Large intestine (tissue), 3 donors: ENCODE results near the gene ITGA1. TPM values are rescaled to one million over a fixed set of nuclear protein-coding genes. Genes with fewer than 3 reads are reported as not detected.
"Not testable (repeated sequence)": the region's sequence is repeated elsewhere in the genome, so short reads cannot be mapped to it uniquely, and the experiment has no call there.

Experiments used
- DNase-seq, 2 donors: peaks; one replicate each; pipeline versions ENCODE4 v3.0.0 to v3.0.0-alpha.2; 2013
- H3K27ac ChIP-seq: one replicate; pipeline ENCODE4 v1.5.1; 2013; ENCODE audit warnings: low read length
- H3K27me3 ChIP-seq: 2 replicates; pipeline ENCODE4 v1.6.1; 2013; ENCODE audit warnings: low read length; ENCODE audit not compliant: control insufficient read depth, insufficient read depth
- H3K36me3 ChIP-seq: 2 replicates; pipeline ENCODE4 v1.6.1; 2013; ENCODE audit warnings: low read length; ENCODE audit not compliant: control insufficient read depth, insufficient read depth
- H3K4me1 ChIP-seq: one replicate; pipeline ENCODE4 v1.6.1; 2013; ENCODE audit warnings: low read length; ENCODE audit not compliant: control insufficient read depth, insufficient read depth
- H3K4me3 ChIP-seq: one replicate; pipeline ENCODE4 v1.5.1; 2013; ENCODE audit warnings: low read length
- H3K9me3 ChIP-seq: one replicate; pipeline ENCODE4 v1.6.1; 2013; ENCODE audit warnings: mild to moderate bottlenecking, low read depth, low read length, moderate library complexity; ENCODE audit not compliant: control insufficient read depth
- WGBS: methylation state at CpG from one replicate; pipeline ENCODE4 v1.1.5; 2013; ENCODE audit warnings: low lambda C conversion rate; ENCODE audit not compliant: insufficient coverage; 5-methylcytosine and 5-hydroxymethylcytosine counted together
- polyA plus RNA-seq: library from polyadenylated mRNA; unstranded; fragments of 120-200 nt; gene quantifications from one replicate; pipeline ENCODE4 v1.2.1, GENCODE V29; 2013

The ITGA1 gene
- polyA plus RNA-seq, 1 donor = 30.8 TPM

DNA sequence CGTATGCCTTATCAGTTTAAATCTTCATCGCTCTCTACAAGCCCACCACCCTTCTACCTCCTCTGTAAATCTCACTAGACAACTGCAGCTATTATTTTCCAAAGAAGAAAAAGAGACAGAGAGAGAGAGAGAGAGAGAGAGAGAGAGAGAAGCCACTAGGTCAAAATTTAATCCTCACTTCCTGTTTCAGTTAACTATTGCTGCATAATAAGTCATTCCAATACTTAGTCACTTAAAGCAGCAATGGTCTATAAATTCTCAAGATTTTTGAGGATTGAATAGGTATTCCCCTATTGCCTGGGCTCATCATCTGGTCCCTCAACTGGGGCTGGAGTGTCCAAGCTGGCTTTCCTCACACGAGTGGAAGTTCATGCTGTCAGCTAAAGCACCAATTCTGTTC is 68.8 kb downstream of the ITGA1 start:
- H3K27ac ChIP-seq = no peak overlapping the region
- H3K4me1 ChIP-seq = no peaks in the 10 kb centered on the region
- WGBS = no CpG with 5 or more reads among the region's 3 CpGs
- H3K27me3 ChIP-seq = no peaks in the 10 kb centered on the region
- H3K36me3 ChIP-seq = peaks cover 3% of the 10 kb centered on the region
- H3K4me3 ChIP-seq = no peak overlapping the region
- no peaks in the 10 kb centered on the region for H3K9me3 ChIP-seq
- DNase-seq = no peak

DNA sequence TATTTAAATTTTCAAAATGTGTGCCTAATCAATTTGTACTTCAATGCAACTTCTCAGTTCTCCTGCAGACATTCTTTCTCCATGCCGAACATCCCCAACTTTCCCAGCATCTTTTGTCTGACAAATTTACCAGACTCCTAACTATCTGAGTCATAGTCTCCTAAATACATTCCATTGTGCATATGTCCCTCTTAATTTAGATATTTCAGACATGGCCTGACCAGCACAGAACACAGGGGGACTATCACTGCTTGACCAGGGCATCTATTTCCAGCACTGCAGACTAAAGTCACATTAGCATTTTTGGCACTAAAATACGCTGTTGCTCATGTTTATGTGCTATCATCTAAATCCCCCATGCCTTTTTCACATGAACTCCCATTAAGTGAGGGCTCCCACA is 71.9 kb downstream of the ITGA1 start:
- DNase-seq = peak in 1 of 2 donors; percentile 36
- no peak overlapping the region for H3K27ac ChIP-seq
- 83% methylated on average over 1 of the region's 2 CpGs for WGBS
- H3K4me3 ChIP-seq = no peak overlapping the region
- no peaks in the 10 kb centered on the region for H3K27me3 ChIP-seq
- no peaks in the 10 kb centered on the region for H3K4me1 ChIP-seq
- no peaks in the 10 kb centered on the region for H3K9me3 ChIP-seq
- peaks cover 5% of the 10 kb centered on the region for H3K36me3 ChIP-seq

DNA sequence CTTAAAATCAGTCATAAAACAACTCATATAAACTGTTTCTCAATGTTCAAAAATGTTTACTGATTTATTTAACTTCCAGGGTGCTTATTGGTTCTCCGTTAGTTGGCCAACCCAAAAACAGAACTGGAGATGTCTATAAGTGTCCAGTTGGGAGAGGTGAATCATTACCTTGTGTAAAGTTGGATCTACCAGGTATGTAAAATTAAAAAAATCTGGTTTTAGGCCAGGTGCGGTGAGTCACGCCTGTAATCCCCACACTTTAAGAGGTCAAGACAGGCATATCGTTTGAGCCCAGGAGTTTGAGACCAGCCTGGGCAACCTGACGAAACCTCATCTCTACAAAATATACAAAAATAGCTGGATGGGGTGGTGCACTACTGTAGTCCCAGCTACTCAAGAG is 73.7 kb downstream of the ITGA1 start:
- no peaks in the 10 kb centered on the region for H3K9me3 ChIP-seq
- no peaks in the 10 kb centered on the region for H3K27me3 ChIP-seq
- no peak overlapping the region for H3K27ac ChIP-seq
- peaks cover 5% of the 10 kb centered on the region for H3K36me3 ChIP-seq
- 100% methylated on average over 2 of the region's 5 CpGs for WGBS
- H3K4me3 ChIP-seq = no peak overlapping the region
- H3K4me1 ChIP-seq = no peaks in the 10 kb centered on the region
- no peak for DNase-seq

- Histone ChIP-seq H3K4me3 (no peak overlapping the region), H3K9me3 (no peaks in the 10 kb centered on the region), H3K4me1 (no peaks in the 10 kb centered on the region), H3K27ac (peak overlapping the region; percentile 58), H3K27me3 (no peaks in the 10 kb centered on the region), H3K36me3 (peaks cover 5% of the 10 kb centered on the region)
- no CpG with 5 or more reads among the region's 2 CpGs for WGBS
- no peak for DNase-seq
These were observed 76.1 kb downstream of the ITGA1 start for GRCh38 chr5:52863715-52864290.

DNA sequence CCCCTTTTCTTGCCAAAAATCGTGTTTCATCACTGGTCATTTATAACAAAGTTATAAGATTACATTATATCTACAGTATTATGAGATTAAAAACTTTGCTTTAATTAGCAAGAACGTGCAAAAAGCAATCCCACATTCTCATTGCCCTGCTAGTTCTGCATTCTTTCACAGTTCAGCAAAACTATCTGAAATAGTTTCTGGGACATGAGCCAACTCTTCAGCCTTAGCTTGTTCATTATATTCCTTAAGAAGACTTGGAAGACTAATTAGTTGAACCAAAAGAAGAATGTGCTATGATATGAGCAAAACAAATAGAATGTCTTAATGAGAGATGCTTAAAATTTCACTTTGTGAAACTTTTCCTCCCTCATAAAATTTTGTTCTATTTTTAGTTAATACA is 76.7 kb downstream of the ITGA1 start:
- Histone ChIP-seq H3K27me3 (no peaks in the 10 kb centered on the region), H3K9me3 (no peaks in the 10 kb centered on the region), H3K4me3 (no peak overlapping the region), H3K36me3 (peaks cover 5% of the 10 kb centered on the region), H3K27ac (peak overlapping the region; percentile 58), H3K4me1 (no peaks in the 10 kb centered on the region)
- no CpG with 5 or more reads among the region's 2 CpGs for WGBS
- DNase-seq = peak in 1 of 2 donors; percentile 36

DNA sequence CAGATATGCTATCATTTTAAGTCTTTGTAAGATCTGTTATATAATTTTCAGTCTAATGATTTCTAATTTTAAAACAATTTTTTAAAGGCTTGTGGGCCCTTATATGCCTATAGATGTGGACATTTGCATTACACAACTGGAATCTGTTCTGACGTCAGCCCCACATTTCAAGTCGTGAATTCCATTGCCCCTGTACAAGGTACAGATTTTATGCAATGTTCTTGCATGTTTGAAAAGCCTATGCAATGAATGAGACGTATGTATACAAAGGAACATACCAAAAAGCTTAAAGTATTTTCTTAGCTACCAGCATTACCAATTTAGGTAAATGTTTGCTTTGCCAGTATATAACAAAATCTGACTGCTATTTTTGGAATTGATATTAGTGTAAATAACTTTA is 77.2 kb downstream of the ITGA1 start:
- Histone ChIP-seq H3K27ac (peak overlapping the region; percentile 41), H3K4me3 (no peak overlapping the region), H3K27me3 (no peaks in the 10 kb centered on the region), H3K36me3 (peaks cover 5% of the 10 kb centered on the region), H3K4me1 (no peaks in the 10 kb centered on the region), H3K9me3 (no peaks in the 10 kb centered on the region)
- no CpG with 5 or more reads among the region's 3 CpGs for WGBS
- DNase-seq = no peak

GRCh38 chr5:52865991-52866390 is 78.3 kb downstream of the ITGA1 start:
- no CpG with 5 or more reads among the region's 2 CpGs for WGBS
- DNase-seq, H3K27ac ChIP-seq, H3K36me3 ChIP-seq, H3K4me1 ChIP-seq, H3K4me3 ChIP-seq, H3K27me3 ChIP-seq, H3K9me3 ChIP-seq: not testable (repeated sequence)

DNA sequence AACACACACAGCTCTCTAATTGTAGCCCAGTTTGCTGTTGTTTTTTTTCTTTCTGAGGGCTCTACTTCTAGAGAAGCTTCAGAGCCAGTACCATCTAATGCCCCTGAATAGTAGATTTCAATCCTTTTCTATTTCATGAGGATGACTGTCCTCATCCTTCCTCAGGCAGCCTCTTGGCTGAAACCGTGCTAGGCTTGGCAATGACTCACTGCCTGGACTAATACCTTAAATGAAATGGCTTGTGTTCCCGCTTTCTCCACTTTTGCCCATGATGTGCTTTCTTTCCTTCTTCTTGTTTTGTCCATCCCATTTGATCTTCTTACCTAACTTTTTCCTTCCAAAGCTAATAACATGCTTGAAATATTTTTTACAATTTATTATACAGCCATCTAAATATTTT is 80.1 kb downstream of the ITGA1 start:
- DNase-seq = no peak
- Histone ChIP-seq H3K4me1 (no peaks in the 10 kb centered on the region), H3K9me3 (no peaks in the 10 kb centered on the region), H3K27ac (no peak overlapping the region), H3K36me3 (no peaks in the 10 kb centered on the region), H3K27me3 (no peaks in the 10 kb centered on the region), H3K4me3 (no peak overlapping the region)
- WGBS = 100% methylated on average over 1 of the region's 2 CpGs

- Histone ChIP-seq H3K4me1 (no peaks in the 10 kb centered on the region), H3K36me3 (no peaks in the 10 kb centered on the region), H3K9me3 (no peaks in the 10 kb centered on the region), H3K27me3 (no peaks in the 10 kb centered on the region), H3K4me3 (no peak overlapping the region), H3K27ac (no peak overlapping the region)
- WGBS = 71% methylated on average over 2 of the region's 2 CpGs
- DNase-seq = no peak
These were observed 80.7 kb downstream of the ITGA1 start for GRCh38 chr5:52868417-52868816.

DNA sequence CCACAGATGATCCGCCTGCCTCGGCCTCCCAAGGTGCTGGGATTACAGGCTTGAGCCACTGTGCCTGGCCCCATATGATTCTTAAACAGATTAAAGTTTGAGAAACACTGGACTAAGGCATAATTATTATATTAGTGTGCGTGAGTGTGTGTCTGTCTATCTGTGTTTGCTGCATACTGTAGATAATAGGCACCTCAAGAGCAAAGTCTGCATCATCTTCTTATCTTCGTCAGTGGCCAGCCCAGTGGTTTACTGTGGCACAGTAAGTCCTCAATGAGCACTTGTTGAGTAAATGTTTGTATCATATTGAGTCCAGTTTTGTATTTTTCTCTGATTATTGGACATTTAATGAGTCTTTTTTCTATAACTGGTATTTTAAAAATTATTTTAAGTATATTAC is 81.7 kb downstream of the ITGA1 start:
- H3K4me1 ChIP-seq = no peaks in the 10 kb centered on the region
- H3K27me3 ChIP-seq = no peaks in the 10 kb centered on the region
- DNase-seq = peak; percentile 52 to 73
- whole genome bisulfite sequencing = no CpG with 5 or more reads among the region's 4 CpGs
- H3K9me3 ChIP-seq = no peaks in the 10 kb centered on the region
- H3K36me3 ChIP-seq = peaks cover 2% of the 10 kb centered on the region
- H3K4me3 ChIP-seq = no peak overlapping the region
- H3K27ac ChIP-seq = no peak overlapping the region

GRCh38 chr5:52870448-52870847 is 82.7 kb downstream of the ITGA1 start:
- H3K27me3 ChIP-seq = no peaks in the 10 kb centered on the region
- H3K4me1 ChIP-seq = no peaks in the 10 kb centered on the region
- peaks cover 2% of the 10 kb centered on the region for H3K36me3 ChIP-seq
- H3K27ac ChIP-seq = no peak overlapping the region
- no CpG with 5 or more reads among the region's 1 CpG for WGBS
- peak; percentile 39 to 60 for DNase-seq
- H3K4me3 ChIP-seq = no peak overlapping the region
- no peaks in the 10 kb centered on the region for H3K9me3 ChIP-seq
